HepG2 (cell line): ENCODE results near the gene NLRP6. TPM values are rescaled to one million over a fixed set of nuclear protein-coding genes. Genes with fewer than 3 reads are reported as not detected.

Experiments
- AGO1 ChIP-seq: fragments of 200-400 bp; formaldehyde crosslinking; IDR thresholded peaks from 2 replicates; pipeline ENCODE4 v1.6.1; 2017; ENCODE audit warnings: mild to moderate bottlenecking, low read depth, low read length, moderate library complexity; ENCODE audit not compliant: poor library complexity, severe bottlenecking
- GABPB1 ChIP-seq: IDR thresholded peaks from 2 replicates; pipeline ENCODE4 v1.6.1; 2016; ENCODE audit warnings: mild to moderate bottlenecking, missing genetic modification reagents, moderate library complexity, missing compliant biosample characterization
- GPN1 ChIP-seq: sonication (generic); formaldehyde crosslinking; IDR thresholded peaks from 2 replicates; pipeline ENCODE4 v1.5.1; 2020; ENCODE audit warnings: missing genetic modification reagents, borderline replicate concordance
- HNRNPL ChIP-seq: fragments of 200-400 bp; formaldehyde crosslinking; IDR thresholded peaks from 2 replicates; pipeline ENCODE4 v1.6.1; 2017; ENCODE audit warnings: mild to moderate bottlenecking, low read depth, low read length
- HNRNPLL ChIP-seq: fragments of 200-400 bp; formaldehyde crosslinking; IDR thresholded peaks from 2 replicates; pipeline ENCODE4 v1.6.1; 2017; ENCODE audit warnings: mild to moderate bottlenecking, low read depth, low read length; ENCODE audit not compliant: poor library complexity, severe bottlenecking
- HOXA5 ChIP-seq: sonication (generic); formaldehyde crosslinking; IDR thresholded peaks from 2 replicates; pipeline ENCODE4 v1.4.0; 2020; ENCODE audit warnings: missing genetic modification reagents
- TAF15 ChIP-seq: fragments of 200-400 bp; formaldehyde crosslinking; IDR thresholded peaks from one replicate; pipeline ENCODE4 v1.6.1; 2018; ENCODE audit warnings: mild to moderate bottlenecking, low read depth, low read length; ENCODE audit not compliant: poor library complexity, severe bottlenecking
- UBTF ChIP-seq: sonication (generic); formaldehyde crosslinking; IDR thresholded peaks from 2 replicates; pipeline ENCODE4 v1.4.0; 2020; ENCODE audit warnings: mild to moderate bottlenecking, missing genetic modification reagents
- ZNF777 ChIP-seq: sonication (generic); formaldehyde crosslinking; IDR thresholded peaks from 2 replicates; pipeline ENCODE4 v1.4.0; 2020; ENCODE audit warnings: missing genetic modification reagents
- ZNF841 ChIP-seq: sonication (generic); formaldehyde crosslinking; IDR thresholded peaks from 2 replicates; pipeline ENCODE4 v1.8.1; 2023; ENCODE audit warnings: missing genetic modification reagents, borderline replicate concordance
- polyA plus RNA-seq, 8 experiments: library from polyadenylated mRNA; depleted of rRNA in 3 of 8; stranded (reverse) in 7 of 8; unstranded in 1 of 8; fragments of >200 nt; fragmentation: Illumina TruSeq in 4 of 8; extraction: Trizol in 4 of 8; gene quantifications; 2 replicates each; pipeline versions ENCODE4 v1.2.1 to v1.2.3, GENCODE V29; 2011 to 2016; ENCODE audit warnings: low read depth in 4 of 8, missing spikeins in 1 of 8, mixed read lengths in 1 of 8; ENCODE audit not compliant: insufficient read depth in 1 of 8
- total RNA-seq, 5 experiments: library from RNA; depleted of rRNA; stranded (reverse); fragments of >200 nt; fragmentation: Illumina TruSeq; extraction: Trizol; gene quantifications; 2 replicates each; pipeline ENCODE4 v1.2.3, GENCODE V29; 2016; ENCODE audit warnings: low read depth in 1 of 5
- TF ChIP-seq, protein P1 (sequence below), 2 experiments: IDR thresholded peaks; 2 replicates each; pipeline ENCODE4 v1.6.1; 2011 to 2012; ENCODE audit warnings: low read length in 2 of 2, borderline replicate concordance in 1 of 2, low read depth in 1 of 2, mild to moderate bottlenecking in 1 of 2, moderate library complexity in 1 of 2
- TF ChIP-seq, protein P2 (sequence below): sonication (generic); formaldehyde crosslinking; IDR thresholded peaks from 2 replicates; pipeline ENCODE4 v1.4.0; 2020; ENCODE audit warnings: missing genetic modification reagents
- TF ChIP-seq, protein P3 (sequence below): sonication (generic); formaldehyde crosslinking; IDR thresholded peaks from 2 replicates; pipeline ENCODE4 v1.4.0; 2020; ENCODE audit warnings: missing genetic modification reagents

Gene NLRP6
- total and polyA plus RNA-seq, 2 of the 13 experiments (the other 11 are each of a cell fraction or from before 2014, with no cell fraction given), result not detected

- TF ChIP-seq, protein P1, sequence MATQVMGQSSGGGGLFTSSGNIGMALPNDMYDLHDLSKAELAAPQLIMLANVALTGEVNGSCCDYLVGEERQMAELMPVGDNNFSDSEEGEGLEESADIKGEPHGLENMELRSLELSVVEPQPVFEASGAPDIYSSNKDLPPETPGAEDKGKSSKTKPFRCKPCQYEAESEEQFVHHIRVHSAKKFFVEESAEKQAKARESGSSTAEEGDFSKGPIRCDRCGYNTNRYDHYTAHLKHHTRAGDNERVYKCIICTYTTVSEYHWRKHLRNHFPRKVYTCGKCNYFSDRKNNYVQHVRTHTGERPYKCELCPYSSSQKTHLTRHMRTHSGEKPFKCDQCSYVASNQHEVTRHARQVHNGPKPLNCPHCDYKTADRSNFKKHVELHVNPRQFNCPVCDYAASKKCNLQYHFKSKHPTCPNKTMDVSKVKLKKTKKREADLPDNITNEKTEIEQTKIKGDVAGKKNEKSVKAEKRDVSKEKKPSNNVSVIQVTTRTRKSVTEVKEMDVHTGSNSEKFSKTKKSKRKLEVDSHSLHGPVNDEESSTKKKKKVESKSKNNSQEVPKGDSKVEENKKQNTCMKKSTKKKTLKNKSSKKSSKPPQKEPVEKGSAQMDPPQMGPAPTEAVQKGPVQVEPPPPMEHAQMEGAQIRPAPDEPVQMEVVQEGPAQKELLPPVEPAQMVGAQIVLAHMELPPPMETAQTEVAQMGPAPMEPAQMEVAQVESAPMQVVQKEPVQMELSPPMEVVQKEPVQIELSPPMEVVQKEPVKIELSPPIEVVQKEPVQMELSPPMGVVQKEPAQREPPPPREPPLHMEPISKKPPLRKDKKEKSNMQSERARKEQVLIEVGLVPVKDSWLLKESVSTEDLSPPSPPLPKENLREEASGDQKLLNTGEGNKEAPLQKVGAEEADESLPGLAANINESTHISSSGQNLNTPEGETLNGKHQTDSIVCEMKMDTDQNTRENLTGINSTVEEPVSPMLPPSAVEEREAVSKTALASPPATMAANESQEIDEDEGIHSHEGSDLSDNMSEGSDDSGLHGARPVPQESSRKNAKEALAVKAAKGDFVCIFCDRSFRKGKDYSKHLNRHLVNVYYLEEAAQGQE (IDR thresholded peaks at IDR 0.05; ENCODE audit: borderline replicate concordance in 1 of 2, low read depth in 1 of 2, low read length in 2 of 2), result peak; percentile 71 to 89
- TF ChIP-seq ZNF777 (CRISPR knock-in tag) (peak; percentile 82), TAF15 (no peak), UBTF (CRISPR knock-in tag) (peak; percentile 21; the same call in 1 of the 2 replicates), HNRNPLL (peak; percentile 30), ZNF841 (CRISPR knock-in tag) (no peak), AGO1 (peak; percentile 11), GPN1 (CRISPR knock-in tag) (no peak), HNRNPL (0 out of 2 replicates have a peak, but pooled peaks have one; percentile 24), HOXA5 (CRISPR knock-in tag) (no peak), GABPB1 (CRISPR knock-in tag) (peak; percentile 26; the same call in 1 of the 2 replicates)
- TF ChIP-seq, protein P2, sequence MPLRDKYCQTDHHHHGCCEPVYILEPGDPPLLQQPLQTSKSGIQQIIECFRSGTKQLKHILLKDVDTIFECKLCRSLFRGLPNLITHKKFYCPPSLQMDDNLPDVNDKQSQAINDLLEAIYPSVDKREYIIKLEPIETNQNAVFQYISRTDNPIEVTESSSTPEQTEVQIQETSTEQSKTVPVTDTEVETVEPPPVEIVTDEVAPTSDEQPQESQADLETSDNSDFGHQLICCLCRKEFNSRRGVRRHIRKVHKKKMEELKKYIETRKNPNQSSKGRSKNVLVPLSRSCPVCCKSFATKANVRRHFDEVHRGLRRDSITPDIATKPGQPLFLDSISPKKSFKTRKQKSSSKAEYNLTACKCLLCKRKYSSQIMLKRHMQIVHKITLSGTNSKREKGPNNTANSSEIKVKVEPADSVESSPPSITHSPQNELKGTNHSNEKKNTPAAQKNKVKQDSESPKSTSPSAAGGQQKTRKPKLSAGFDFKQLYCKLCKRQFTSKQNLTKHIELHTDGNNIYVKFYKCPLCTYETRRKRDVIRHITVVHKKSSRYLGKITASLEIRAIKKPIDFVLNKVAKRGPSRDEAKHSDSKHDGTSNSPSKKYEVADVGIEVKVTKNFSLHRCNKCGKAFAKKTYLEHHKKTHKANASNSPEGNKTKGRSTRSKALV, result peak; percentile 97
- TF ChIP-seq, protein P3, sequence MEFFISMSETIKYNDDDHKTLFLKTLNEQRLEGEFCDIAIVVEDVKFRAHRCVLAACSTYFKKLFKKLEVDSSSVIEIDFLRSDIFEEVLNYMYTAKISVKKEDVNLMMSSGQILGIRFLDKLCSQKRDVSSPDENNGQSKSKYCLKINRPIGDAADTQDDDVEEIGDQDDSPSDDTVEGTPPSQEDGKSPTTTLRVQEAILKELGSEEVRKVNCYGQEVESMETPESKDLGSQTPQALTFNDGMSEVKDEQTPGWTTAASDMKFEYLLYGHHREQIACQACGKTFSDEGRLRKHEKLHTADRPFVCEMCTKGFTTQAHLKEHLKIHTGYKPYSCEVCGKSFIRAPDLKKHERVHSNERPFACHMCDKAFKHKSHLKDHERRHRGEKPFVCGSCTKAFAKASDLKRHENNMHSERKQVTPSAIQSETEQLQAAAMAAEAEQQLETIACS (CRISPR knock-in tag), result peak; percentile 76
These were observed 1.9 kb downstream of the NLRP6 start (continued) for GRCh38 chr11:279966-280705.
